Endothelial cell (in vitro differentiated cells): Measurements from ENCODE around the gene BSN. TPM values are rescaled to one million over a fixed set of nuclear protein-coding genes. Genes with fewer than 3 reads are reported as not detected.
A peak's percentile ranks its signal among the peaks of the same experiment; 100 is the strongest.

Experiments
- DNase-seq: peaks from one replicate; pipeline ENCODE4 v3.0.0; 2021; ENCODE audit warnings: low spot score
- H3K27ac Mint-ChIP-seq: one replicate; pipeline ENCODE4 v1.8.0; 2021; ENCODE audit warnings: mixed read lengths, inconsistent platforms; ENCODE audit not compliant: unreplicated experiment
- H3K27me3 Mint-ChIP-seq: one replicate; pipeline ENCODE4 v1.8.0; 2021; ENCODE audit warnings: mild to moderate bottlenecking, moderate library complexity, mixed read lengths, inconsistent platforms; ENCODE audit not compliant: unreplicated experiment
- H3K36me3 Mint-ChIP-seq: one replicate; pipeline ENCODE4 v1.8.0; 2021; ENCODE audit warnings: mild to moderate bottlenecking, low read depth, mixed read lengths, inconsistent platforms; ENCODE audit not compliant: unreplicated experiment
- H3K4me1 Mint-ChIP-seq: one replicate; pipeline ENCODE4 v1.8.0; 2021; ENCODE audit warnings: mild to moderate bottlenecking, mixed read lengths, inconsistent platforms; ENCODE audit not compliant: unreplicated experiment
- H3K4me3 Mint-ChIP-seq: one replicate; pipeline ENCODE4 v1.8.0; 2021; ENCODE audit warnings: mild to moderate bottlenecking, mixed read lengths, inconsistent platforms; ENCODE audit not compliant: unreplicated experiment
- H3K9me3 Mint-ChIP-seq: one replicate; pipeline ENCODE4 v1.8.0; 2021; ENCODE audit warnings: mixed read lengths, inconsistent platforms; ENCODE audit not compliant: unreplicated experiment
- total RNA-seq: library from RNA; stranded (reverse); fragmentation: NEBNext Ultra II Directional; extraction: Animal tissue kit (Norgen Biotek cat#: 25700); gene quantifications from one replicate; pipeline ENCODE4 v1.2.1, GENCODE V29; 2021; ENCODE audit not compliant: unreplicated experiment
- TF ChIP-seq, protein P1 (sequence below): fragments of 200-600 bp; sonication (generic); IDR thresholded peaks from one replicate; pipeline ENCODE4 v1.5.0; 2021; ENCODE audit warnings: antibody characterized with exemption; ENCODE audit not compliant: unreplicated experiment

BSN gene
- total RNA-seq, 1 donor from 2014 or later, result 2.4 TPM

- Mint-ChIP-seq H3K9me3 (no peaks in the 10 kb centered on the region), H3K4me3 (no peak overlapping the region), H3K27ac (no peak overlapping the region), H3K27me3 (peaks cover 4% of the 10 kb centered on the region), H3K36me3 (peaks cover 4% of the 10 kb centered on the region), H3K4me1 (peaks cover 11% of the 10 kb centered on the region)
- DNase-seq, result no peak
- TF ChIP-seq, protein P1, sequence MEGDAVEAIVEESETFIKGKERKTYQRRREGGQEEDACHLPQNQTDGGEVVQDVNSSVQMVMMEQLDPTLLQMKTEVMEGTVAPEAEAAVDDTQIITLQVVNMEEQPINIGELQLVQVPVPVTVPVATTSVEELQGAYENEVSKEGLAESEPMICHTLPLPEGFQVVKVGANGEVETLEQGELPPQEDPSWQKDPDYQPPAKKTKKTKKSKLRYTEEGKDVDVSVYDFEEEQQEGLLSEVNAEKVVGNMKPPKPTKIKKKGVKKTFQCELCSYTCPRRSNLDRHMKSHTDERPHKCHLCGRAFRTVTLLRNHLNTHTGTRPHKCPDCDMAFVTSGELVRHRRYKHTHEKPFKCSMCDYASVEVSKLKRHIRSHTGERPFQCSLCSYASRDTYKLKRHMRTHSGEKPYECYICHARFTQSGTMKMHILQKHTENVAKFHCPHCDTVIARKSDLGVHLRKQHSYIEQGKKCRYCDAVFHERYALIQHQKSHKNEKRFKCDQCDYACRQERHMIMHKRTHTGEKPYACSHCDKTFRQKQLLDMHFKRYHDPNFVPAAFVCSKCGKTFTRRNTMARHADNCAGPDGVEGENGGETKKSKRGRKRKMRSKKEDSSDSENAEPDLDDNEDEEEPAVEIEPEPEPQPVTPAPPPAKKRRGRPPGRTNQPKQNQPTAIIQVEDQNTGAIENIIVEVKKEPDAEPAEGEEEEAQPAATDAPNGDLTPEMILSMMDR, result no peak
Measured at GRCh38 chr3:49602877-49603411, 48.7 kb downstream of the BSN start.

DNA sequence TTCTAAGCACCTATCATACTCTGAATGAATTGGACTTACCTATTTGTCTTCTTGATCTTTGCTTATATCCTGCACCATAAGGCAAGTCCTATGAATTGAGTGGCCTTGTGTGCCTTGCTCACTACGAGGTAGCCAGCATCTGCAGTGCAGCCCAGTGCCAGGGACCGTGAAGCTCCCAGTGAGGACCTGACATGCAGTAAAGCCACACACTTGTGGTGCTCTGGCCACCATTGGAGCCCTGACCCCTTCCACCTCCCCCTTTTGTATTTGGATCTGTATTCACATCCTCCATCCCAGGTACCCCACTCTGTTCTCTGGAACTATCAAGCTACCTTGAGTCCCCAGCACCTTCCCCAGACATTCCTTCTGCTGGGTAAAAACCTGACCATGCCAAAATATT is 52.1 kb downstream of the BSN start:
- H3K36me3 Mint-ChIP-seq, result no peaks in the 10 kb centered on the region
- peaks cover 7% of the 10 kb centered on the region for H3K4me1 Mint-ChIP-seq
- no peak for DNase-seq
- H3K9me3 Mint-ChIP-seq, result no peaks in the 10 kb centered on the region
- TF ChIP-seq, protein P1, result no peak
- H3K4me3 Mint-ChIP-seq, result no peak overlapping the region
- H3K27me3 Mint-ChIP-seq, result peaks cover 4% of the 10 kb centered on the region
- H3K27ac Mint-ChIP-seq, result no peak overlapping the region

DNA sequence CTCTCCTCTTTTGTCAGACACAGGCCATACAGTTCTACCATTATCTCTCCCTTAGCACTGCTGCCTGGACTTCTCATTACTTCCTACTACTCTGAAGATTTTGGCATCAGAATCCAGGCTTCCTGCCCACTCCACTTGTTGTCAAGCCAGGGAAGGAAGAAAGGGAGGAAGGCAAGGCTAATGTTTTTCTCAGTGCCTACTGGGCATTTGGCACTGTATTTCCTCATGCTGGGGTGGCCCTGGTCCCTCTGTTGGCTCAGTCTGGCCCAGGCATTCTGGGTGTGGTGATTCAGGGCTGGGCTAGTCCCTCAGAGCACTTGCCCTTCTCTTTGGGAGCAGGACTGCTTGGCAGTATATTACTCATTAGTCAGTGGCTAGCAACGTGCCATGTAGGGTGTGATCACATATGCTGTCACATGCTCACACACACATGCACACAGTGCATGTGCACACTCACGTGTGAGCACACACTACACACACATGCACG is 52.9 kb downstream of the BSN start:
- Mint-ChIP-seq H3K4me1 (peaks cover 7% of the 10 kb centered on the region), H3K27me3 (peaks cover 4% of the 10 kb centered on the region), H3K9me3 (no peaks in the 10 kb centered on the region), H3K4me3 (no peak overlapping the region), H3K36me3 (no peaks in the 10 kb centered on the region), H3K27ac (no peak overlapping the region)
- TF ChIP-seq, protein P1, result no peak
- DNase-seq, result no peak

DNA sequence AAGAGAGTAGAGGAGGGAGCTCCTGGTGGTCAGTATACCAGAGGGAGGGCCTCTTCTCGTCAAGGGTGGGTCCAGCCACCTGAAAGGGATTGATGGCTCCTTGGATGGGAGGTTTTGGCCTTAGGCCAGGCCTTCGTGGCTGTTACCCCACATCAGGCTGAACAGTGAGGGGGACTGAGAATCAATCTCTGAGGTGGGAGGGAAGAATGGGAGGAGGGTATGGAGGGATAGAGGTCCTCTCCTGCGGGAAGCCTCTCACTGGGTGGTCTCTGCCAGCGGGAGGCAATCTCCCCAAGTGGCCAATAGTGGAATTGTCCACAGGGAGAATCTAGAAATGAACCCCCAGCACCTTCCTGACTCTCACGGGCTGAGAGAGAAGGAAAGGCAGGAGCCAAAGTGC is 53.5 kb downstream of the BSN start:
- H3K4me1 Mint-ChIP-seq, result peaks cover 7% of the 10 kb centered on the region
- H3K4me3 Mint-ChIP-seq, result no peak overlapping the region
- DNase-seq, result peak; percentile 20
- peaks cover 5% of the 10 kb centered on the region for H3K27me3 Mint-ChIP-seq
- no peak overlapping the region for H3K27ac Mint-ChIP-seq
- H3K9me3 Mint-ChIP-seq, result peaks cover 4% of the 10 kb centered on the region
- TF ChIP-seq, protein P1, result peak; percentile 46
- H3K36me3 Mint-ChIP-seq, result no peaks in the 10 kb centered on the region

- Mint-ChIP-seq H3K36me3 (no peaks in the 10 kb centered on the region), H3K4me1 (peaks cover 7% of the 10 kb centered on the region), H3K9me3 (peaks cover 4% of the 10 kb centered on the region), H3K27me3 (peaks cover 4% of the 10 kb centered on the region), H3K4me3 (no peak overlapping the region), H3K27ac (no peak overlapping the region)
- TF ChIP-seq, protein P1, result no peak
- DNase-seq, result no peak
Measured at GRCh38 chr3:49609314-49609713, 55.0 kb downstream of the BSN start.
